A673 (cell line): ENCODE data around the gene MMP21.

Experiments used
- CTCF ChIP-seq: fragments of 300-800, 200-600 bp; sonication (generic); conservative IDR thresholded peaks from 2 replicates; pipeline ENCODE4 v1.5.1; 2017; ENCODE audit warnings: low read depth, mild to moderate bottlenecking, antibody characterized with exemption, low read length, moderate library complexity, mixed read lengths
- EZH2 ChIP-seq: fragments of 200-600 bp; sonication (generic); IDR thresholded peaks from 2 replicates; pipeline ENCODE4 v1.6.1; 2017; ENCODE audit warnings: borderline replicate concordance, low read depth, mild to moderate bottlenecking, mixed read lengths, antibody characterized with exemption, low read length; ENCODE audit not compliant: poor library complexity, severe bottlenecking

GRCh38 chr10:125774581-125775191, 935 bp downstream of the MMP21 start:
- TF ChIP-seq CTCF = no peak
- TF ChIP-seq EZH2 = no peak
